Neural progenitor cell (in vitro differentiated cells): ENCODE data around the gene MEP1A.

Source experiments
- EZH2 ChIP-seq: fragments of 200-600 bp; sonication (generic); IDR thresholded peaks from 2 replicates; pipeline ENCODE4 v1.6.1; 2017; ENCODE audit warnings: antibody characterized with exemption, mild to moderate bottlenecking, moderate library complexity
- EZH2phosphoT487 ChIP-seq: fragments of 200-600 bp; sonication (generic); IDR thresholded peaks from 2 replicates; pipeline ENCODE4 v1.6.1; 2017; ENCODE audit warnings: antibody characterized with exemption
- TF ChIP-seq, protein P1 (sequence below): fragments of 200-600 bp; sonication (generic); IDR thresholded peaks from 2 replicates; pipeline ENCODE4 v1.5.1; 2017; ENCODE audit warnings: antibody characterized with exemption, mild to moderate bottlenecking

DNA sequence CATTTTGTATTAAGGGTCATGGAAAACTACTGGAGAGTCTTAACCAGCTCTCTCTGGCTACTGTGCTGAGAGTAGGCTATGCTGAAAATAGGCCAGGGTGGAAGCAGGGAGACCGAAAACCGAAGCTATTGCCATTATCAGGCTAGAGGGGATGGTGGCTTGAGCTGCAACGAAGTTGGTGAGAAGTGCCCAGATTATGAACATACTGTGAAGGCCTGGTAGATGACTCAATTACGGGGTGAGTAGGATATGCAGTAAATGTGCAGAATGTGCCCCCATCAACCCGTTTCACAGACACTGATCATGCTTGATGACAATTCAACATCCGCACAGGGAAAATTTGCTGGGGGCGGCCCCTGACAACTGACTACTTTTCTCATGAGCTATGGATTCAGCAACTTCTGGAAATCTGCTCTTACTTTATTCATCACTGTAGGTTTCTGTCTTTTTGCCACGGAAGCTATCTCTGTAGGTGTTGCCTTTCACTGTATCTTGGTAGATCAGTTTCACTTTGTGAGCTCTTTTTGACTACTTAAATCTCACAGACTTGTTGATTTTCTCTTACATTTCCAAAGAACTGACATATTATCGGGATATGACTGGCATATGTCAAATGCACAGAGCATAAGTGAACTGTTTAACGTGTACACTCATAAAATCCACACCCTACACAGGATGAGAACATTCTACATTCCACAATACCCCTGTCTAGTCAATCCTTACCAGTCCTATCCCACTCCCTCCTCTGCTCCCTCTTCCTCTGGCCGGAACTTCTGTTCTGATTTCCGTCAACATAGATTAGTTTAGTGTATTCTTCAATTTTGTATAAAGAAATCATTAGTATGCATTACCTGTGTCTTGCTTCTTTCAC is 15.5 kb upstream of the MEP1A start:
- TF ChIP-seq, protein P1, sequence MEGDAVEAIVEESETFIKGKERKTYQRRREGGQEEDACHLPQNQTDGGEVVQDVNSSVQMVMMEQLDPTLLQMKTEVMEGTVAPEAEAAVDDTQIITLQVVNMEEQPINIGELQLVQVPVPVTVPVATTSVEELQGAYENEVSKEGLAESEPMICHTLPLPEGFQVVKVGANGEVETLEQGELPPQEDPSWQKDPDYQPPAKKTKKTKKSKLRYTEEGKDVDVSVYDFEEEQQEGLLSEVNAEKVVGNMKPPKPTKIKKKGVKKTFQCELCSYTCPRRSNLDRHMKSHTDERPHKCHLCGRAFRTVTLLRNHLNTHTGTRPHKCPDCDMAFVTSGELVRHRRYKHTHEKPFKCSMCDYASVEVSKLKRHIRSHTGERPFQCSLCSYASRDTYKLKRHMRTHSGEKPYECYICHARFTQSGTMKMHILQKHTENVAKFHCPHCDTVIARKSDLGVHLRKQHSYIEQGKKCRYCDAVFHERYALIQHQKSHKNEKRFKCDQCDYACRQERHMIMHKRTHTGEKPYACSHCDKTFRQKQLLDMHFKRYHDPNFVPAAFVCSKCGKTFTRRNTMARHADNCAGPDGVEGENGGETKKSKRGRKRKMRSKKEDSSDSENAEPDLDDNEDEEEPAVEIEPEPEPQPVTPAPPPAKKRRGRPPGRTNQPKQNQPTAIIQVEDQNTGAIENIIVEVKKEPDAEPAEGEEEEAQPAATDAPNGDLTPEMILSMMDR = no peak
- TF ChIP-seq EZH2 = no peak
- TF ChIP-seq EZH2phosphoT487 = no peak
